HepG2 (cell line): Measurements from ENCODE around the gene MCM10. TPM values are rescaled to one million over a fixed set of nuclear protein-coding genes. Genes with fewer than 3 reads are reported as not detected.
"Not testable (repeated sequence)": the region's sequence is repeated elsewhere in the genome, so short reads cannot be mapped to it uniquely, and the experiment has no call there.

Experiments used
- ATAC-seq: fragments of 200-7000 bp; cut with Tn5 transposase; 3 replicates; pipeline ENCODE4 v1.9.1; 2020; ENCODE audit warnings: mild to moderate bottlenecking, moderate library complexity
- BruUV-seq: library from RNA; stranded (reverse); fragments of 400-500 nt; replicated peaks from 2 replicates; lab custom pipeline; 2021; lab: Mats Ljungman, UMichigan
- CTCF ChIA-PET: fragments of 300-600 bp; formaldehyde crosslinking; extraction: SDS; loops from one replicate; lab custom pipeline; 2021; ENCODE audit warnings: low total read pairs, inconsistent platforms, low intra/inter-chr PET ratio; lab: Yijun Ruan, JAX
- POLR2A ChIA-PET: fragments of 350-600 bp; sonication (Branson Sonifier 250); formaldehyde crosslinking; loops from one replicate; lab custom pipeline; 2020; ENCODE audit warnings: antibody characterized with exemption, inconsistent platforms; lab: Yijun Ruan, JAX
- DNase-seq: peaks from one replicate; pipeline ENCODE4 v3.0.0-alpha.2; 2015; ENCODE audit warnings: low spot score
- FAIRE-seq: peaks from 3 replicates; lab custom pipeline; 2011; peaks lifted over from hg19 to GRCh38; lab: Jason Lieb, UNC
- H2AFZ ChIP-seq: one replicate; pipeline ENCODE4 v1.6.1; 2011; ENCODE audit warnings: low read length, inconsistent platforms
- H3K27ac ChIP-seq: fragments of 300-600 bp; 3 replicates; pipeline ENCODE4 v1.8.0; 2011; ENCODE audit warnings: mixed run types, mild to moderate bottlenecking, mixed read lengths, low read length, inconsistent platforms; ENCODE audit not compliant: insufficient read depth; ENCODE audit errors: extremely low read length
- H3K27me3 ChIP-seq, 2 experiments: fragments of 200-600 bp in 1 of 2; 2 replicates in 1 of 2; 3 replicates in 1 of 2; pipeline versions ENCODE4 v1.6.0 to v1.8.0; 2011; ENCODE audit warnings: low read length in 2 of 2, mild to moderate bottlenecking in 2 of 2, moderate library complexity in 2 of 2, inconsistent platforms in 1 of 2; ENCODE audit not compliant: insufficient read depth in 2 of 2, control insufficient read depth in 1 of 2
- H3K36me3 ChIP-seq, 2 experiments: fragments of 200-600 bp in 1 of 2; replicated peaks in 1 of 2; 2 replicates in 1 of 2; 3 replicates in 1 of 2; pipeline versions ENCODE4 v1.5.1 to v1.8.0; 2011; ENCODE audit warnings: low read length in 2 of 2, inconsistent platforms in 1 of 2; ENCODE audit not compliant: insufficient read depth in 2 of 2, control insufficient read depth in 1 of 2
- H3K4me1 ChIP-seq: 2 replicates; pipeline ENCODE4 v1.5.1; 2012; ENCODE audit warnings: low read length, inconsistent platforms; ENCODE audit not compliant: insufficient read depth
- H3K4me2 ChIP-seq: 2 replicates; pipeline ENCODE4 v1.6.0; 2011; ENCODE audit warnings: low read depth, low read length, inconsistent platforms
- H3K4me3 ChIP-seq, 3 experiments: fragments of 200-600 bp in 1 of 3; sonication (generic), shearing (Covaris generic) in 1 of 3; replicated peaks in 1 of 3; 2 replicates each; pipeline ENCODE4 v1.5.1; 2011 to 2016; ENCODE audit warnings: low read length in 3 of 3, inconsistent platforms in 2 of 3, low read depth in 2 of 3, mild to moderate bottlenecking in 2 of 3, control low read depth in 1 of 3, mixed read lengths in 1 of 3; ENCODE audit not compliant: insufficient read depth in 1 of 3
- H3K79me2 ChIP-seq: one replicate; pipeline ENCODE4 v1.6.1; 2011; ENCODE audit warnings: low read length, inconsistent platforms; ENCODE audit not compliant: insufficient read depth
- H3K9ac ChIP-seq: 2 replicates; pipeline ENCODE4 v1.6.0; 2011; ENCODE audit warnings: mild to moderate bottlenecking, low read depth, low read length, inconsistent platforms; ENCODE audit not compliant: insufficient read depth
- H3K9me3 ChIP-seq: 2 replicates; pipeline ENCODE4 v1.5.1; 2012; ENCODE audit warnings: mild to moderate bottlenecking, low read length
- H4K20me1 ChIP-seq: 2 replicates; pipeline ENCODE4 v1.6.0; 2011; ENCODE audit warnings: inconsistent platforms, mild to moderate bottlenecking, low read length, moderate library complexity; ENCODE audit not compliant: insufficient read depth
- MTF2 ChIP-seq: sonication (generic); formaldehyde crosslinking; IDR thresholded peaks from 2 replicates; pipeline ENCODE4 v1.5.0; 2020; ENCODE audit warnings: missing genetic modification reagents, borderline replicate concordance
- NFIB ChIP-seq: sonication (generic); formaldehyde crosslinking; IDR thresholded peaks from 2 replicates; pipeline ENCODE4 v1.9.0; 2021; ENCODE audit warnings: missing genetic modification reagents, mild to moderate bottlenecking, borderline replicate concordance
- NR3C1 ChIP-seq: sonication (generic); formaldehyde crosslinking; IDR thresholded peaks from 2 replicates; pipeline ENCODE4 v1.4.0; 2020; ENCODE audit warnings: missing genetic modification reagents
- ZNF282 ChIP-seq: fragments of 450-650 bp; IDR thresholded peaks from 2 replicates; pipeline ENCODE4 v1.6.1; 2018; ENCODE audit not compliant: partially characterized antibody
- WGBS: methylation state at CpG from one replicate; pipeline ENCODE4 v1.1.6; 2017; ENCODE audit warnings: low lambda C conversion rate; 5-methylcytosine and 5-hydroxymethylcytosine counted together
- in situ Hi-C: cut with HindIII; loops from 2 replicates; pipeline ENCODE4 v1.10.0; 2017; ENCODE audit warnings: low pct_unique_long_range_greater_than_20kb; ENCODE audit not compliant: extremely low pct_ligation_motif_present
- intact Hi-C: fragments of 100-400 bp; cut with micrococcal nuclease; formaldehyde crosslinking; loops from one replicate; pipeline ENCODE4 v1.10.0; 2022; ENCODE audit not compliant: unreplicated experiment
- polyA plus RNA-seq, 8 experiments: library from polyadenylated mRNA; depleted of rRNA in 3 of 8; stranded (reverse) in 7 of 8; unstranded in 1 of 8; fragments of >200 nt; fragmentation: Illumina TruSeq in 4 of 8; extraction: Trizol in 4 of 8; gene quantifications; 2 replicates each; pipeline versions ENCODE4 v1.2.1 to v1.2.3, GENCODE V29; 2011 to 2016; ENCODE audit warnings: low read depth in 4 of 8, missing spikeins in 1 of 8, mixed read lengths in 1 of 8; ENCODE audit not compliant: insufficient read depth in 1 of 8
- total RNA-seq, 5 experiments: library from RNA; depleted of rRNA; stranded (reverse); fragments of >200 nt; fragmentation: Illumina TruSeq; extraction: Trizol; gene quantifications; 2 replicates each; pipeline ENCODE4 v1.2.3, GENCODE V29; 2016; ENCODE audit warnings: low read depth in 1 of 5
- TF ChIP-seq, protein P1 (sequence below): sonication (generic); formaldehyde crosslinking; IDR thresholded peaks from 2 replicates; pipeline ENCODE4 v1.4.0; 2020; ENCODE audit warnings: mild to moderate bottlenecking, missing genetic modification reagents
- TF ChIP-seq, protein P2 (sequence below): IDR thresholded peaks from 2 replicates; pipeline ENCODE4 v1.6.1; 2016; ENCODE audit warnings: low read depth

The MCM10 gene
- total and polyA plus RNA-seq, 2 of the 13 experiments (the other 11 are each of a cell fraction or from before 2014, with no cell fraction given), result 2.8 to 31.3 TPM

DNA sequence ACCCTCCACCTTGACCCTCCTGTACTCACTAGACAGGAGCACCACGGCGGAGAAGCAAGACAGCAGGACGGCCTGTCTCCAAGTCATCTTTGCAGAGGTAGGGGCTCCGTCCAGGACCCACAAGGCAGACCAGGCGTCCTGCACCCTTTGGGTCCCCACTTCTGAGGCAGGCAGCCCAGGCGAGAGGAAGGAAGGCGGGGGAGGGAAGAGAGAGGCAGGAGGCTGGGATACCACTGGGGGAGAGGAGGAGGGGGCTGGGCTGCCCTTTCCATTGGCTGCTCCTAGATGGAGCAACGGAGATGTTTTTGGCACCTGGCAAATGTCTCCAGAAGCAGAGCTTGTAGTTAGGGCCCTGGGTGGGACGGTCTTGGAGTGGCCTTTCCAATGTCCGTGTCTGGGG is 72.8 kb downstream of the MCM10 start, which contains the start of gene UCMA (continued):
- TF ChIP-seq, protein P1, sequence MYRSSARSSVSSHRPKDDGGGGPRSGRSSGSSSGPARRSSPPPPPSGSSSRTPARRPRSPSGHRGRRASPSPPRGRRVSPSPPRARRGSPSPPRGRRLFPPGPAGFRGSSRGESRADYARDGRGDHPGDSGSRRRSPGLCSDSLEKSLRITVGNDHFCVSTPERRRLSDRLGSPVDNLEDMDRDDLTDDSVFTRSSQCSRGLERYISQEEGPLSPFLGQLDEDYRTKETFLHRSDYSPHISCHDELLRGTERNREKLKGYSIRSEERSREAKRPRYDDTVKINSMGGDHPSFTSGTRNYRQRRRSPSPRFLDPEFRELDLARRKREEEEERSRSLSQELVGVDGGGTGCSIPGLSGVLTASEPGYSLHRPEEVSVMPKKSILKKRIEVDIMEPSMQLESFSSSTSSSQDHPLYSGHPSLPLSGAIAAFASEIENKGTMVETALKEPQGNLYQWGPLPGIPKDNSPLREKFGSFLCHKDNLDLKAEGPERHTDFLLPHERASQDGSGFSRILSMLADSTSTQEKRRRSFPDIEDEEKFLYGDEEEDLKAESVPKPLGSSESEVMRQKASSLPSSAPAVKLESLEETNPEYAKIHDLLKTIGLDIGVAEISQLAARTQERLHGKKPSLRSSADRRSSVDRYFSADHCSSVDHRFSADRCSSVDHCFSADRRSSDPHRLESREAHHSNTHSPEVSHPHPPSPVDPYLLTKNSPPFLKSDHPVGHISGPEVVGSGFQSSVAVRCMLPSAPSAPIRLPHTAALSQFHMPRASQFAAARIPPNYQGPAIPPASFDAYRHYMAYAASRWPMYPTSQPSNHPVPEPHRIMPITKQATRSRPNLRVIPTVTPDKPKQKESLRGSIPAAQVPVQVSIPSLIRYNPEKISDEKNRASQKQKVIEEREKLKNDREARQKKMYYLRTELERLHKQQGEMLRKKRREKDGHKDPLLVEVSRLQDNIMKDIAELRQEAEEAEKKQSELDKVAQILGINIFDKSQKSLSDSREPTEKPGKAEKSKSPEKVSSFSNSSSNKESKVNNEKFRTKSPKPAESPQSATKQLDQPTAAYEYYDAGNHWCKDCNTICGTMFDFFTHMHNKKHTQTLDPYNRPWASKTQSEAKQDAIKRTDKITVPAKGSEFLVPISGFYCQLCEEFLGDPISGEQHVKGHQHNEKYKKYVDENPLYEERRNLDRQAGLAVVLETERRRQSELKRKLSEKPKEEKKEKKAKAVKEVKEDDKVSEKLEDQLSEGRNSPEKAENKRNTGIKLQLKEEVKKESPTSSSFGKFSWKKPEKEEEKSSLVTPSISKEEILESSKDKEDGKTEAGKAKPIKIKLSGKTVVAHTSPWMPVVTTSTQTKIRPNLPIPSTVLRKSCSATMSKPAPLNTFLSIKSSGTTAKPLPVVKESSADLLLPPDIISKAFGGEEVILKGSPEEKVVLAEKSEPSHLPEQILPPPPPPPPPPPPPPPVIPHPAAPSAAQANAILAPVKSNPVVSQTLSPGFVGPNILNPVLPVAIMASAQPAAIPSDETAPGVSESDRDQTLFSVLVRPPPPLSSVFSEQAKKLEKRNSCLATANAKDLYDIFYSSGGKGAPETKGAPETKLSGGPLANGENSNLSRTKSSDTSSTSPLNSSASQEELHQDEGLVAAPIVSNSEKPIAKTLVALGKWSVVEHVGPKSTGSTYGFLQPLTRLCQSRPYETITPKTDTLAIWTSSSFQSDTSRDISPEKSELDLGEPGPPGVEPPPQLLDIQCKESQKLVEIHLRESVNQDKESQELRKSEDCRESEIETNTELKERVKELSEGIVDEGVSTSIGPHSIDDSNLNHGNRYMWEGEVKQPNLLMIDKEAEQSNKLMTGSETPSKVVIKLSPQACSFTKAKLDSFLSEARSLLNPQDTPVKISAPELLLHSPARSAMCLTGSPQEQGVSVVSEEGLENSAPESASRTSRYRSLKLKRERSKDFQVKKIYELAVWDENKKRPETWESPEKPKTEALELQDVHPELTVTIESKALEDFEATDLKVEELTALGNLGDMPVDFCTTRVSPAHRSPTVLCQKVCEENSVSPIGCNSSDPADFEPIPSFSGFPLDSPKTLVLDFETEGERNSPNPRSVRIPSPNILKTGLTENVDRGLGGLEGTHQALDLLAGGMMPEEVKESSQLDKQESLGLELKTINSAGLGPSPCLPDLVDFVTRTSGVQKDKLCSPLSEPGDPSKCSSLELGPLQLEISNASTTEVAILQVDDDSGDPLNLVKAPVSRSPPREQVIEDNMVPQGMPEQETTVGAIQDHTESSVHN (CRISPR knock-in tag), result no peak
- TF ChIP-seq, protein P2, sequence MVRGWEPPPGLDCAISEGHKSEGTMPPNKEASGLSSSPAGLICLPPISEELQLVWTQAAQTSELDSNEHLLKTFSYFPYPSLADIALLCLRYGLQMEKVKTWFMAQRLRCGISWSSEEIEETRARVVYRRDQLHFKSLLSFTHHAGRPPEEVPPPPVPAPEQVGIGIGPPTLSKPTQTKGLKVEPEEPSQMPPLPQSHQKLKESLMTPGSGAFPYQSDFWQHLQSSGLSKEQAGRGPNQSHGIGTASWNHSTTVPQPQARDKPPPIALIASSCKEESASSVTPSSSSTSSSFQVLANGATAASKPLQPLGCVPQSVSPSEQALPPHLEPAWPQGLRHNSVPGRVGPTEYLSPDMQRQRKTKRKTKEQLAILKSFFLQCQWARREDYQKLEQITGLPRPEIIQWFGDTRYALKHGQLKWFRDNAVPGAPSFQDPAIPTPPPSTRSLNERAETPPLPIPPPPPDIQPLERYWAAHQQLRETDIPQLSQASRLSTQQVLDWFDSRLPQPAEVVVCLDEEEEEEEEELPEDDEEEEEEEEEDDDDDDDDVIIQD (CRISPR knock-in tag), result no peak
- no peak for TF ChIP-seq MTF2 (CRISPR knock-in tag)
- TF ChIP-seq NR3C1 (CRISPR knock-in tag), result no peak
- no peak for TF ChIP-seq NFIB (CRISPR knock-in tag)
- no peak for TF ChIP-seq ZNF282
- TF ChIP-seq, all 625 proteins: peak for 0

DNA sequence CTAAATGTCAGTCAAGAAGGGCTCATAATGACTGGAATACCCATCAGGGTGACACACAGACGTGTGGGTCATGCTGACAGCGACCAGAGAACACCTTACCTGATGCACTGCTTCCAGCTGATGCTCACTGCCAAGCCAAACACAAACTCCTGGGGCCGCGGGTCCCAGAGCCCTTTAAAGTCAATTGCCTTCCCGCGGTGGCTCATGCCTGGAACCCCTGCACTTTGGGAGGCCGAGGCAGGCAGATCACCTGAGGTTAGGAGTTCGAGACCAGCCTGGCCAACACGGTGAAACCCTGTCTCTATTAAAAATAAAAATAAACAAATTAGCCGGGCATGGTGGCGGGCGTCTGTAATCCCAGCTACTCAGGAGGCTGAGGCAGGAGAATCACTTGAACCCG is 73.4 kb downstream of the MCM10 start:
- H3K36me3 ChIP-seq, BruUV-seq, DNase-seq, H3K4me2 ChIP-seq, H4K20me1 ChIP-seq, intact Hi-C loops, ATAC-seq, H3K27ac ChIP-seq, H2AFZ ChIP-seq, H3K79me2 ChIP-seq, CTCF ChIA-PET, H3K4me3 ChIP-seq, POLR2A ChIA-PET, H3K9ac ChIP-seq, H3K9me3 ChIP-seq, FAIRE-seq, H3K27me3 ChIP-seq, in situ Hi-C loops: not testable (repeated sequence)
- WGBS, result 65% methylated on average over 11 of the region's 13 CpGs
- peaks cover 35% of the 10 kb centered on the region for H3K4me1 ChIP-seq
